Measurements from ENCODE around the gene NPM3. TPM values are rescaled to one million over a fixed set of nuclear protein-coding genes. Genes with fewer than 3 reads are reported as not detected.

Gene NPM3
- total RNA-seq, 1 donor from 2014 or later = 39.3 TPM

- peaks cover 4% of the 10 kb centered on the region for H3K36me3 Mint-ChIP-seq (ENCODE audit: insufficient read depth)
- H3K4me3 Mint-ChIP-seq (ENCODE audit: low read depth) = peak overlapping the region; percentile 98
- no peak for TF ChIP-seq CTCF (IDR thresholded peaks at IDR 0.05; ENCODE audit: unreplicated experiment)
- H3K4me1 Mint-ChIP-seq (ENCODE audit: low read depth) = peaks cover 29% of the 10 kb centered on the region
- no peaks in the 10 kb centered on the region for H3K9me3 Mint-ChIP-seq (ENCODE audit: low read depth)
- H3K27ac Mint-ChIP-seq = peak overlapping the region; percentile 15
- DNase-seq (ENCODE audit: low spot score, unreplicated experiment) = no peak
- H3K27me3 Mint-ChIP-seq = no peaks in the 10 kb centered on the region
These were observed 31.3 kb upstream of the NPM3 start for GRCh38 chr10:101814466-101815071.

GRCh38 chr10:101812606-101813005, 29.4 kb upstream of the NPM3 start:
- H3K36me3 Mint-ChIP-seq (ENCODE audit: insufficient read depth) = peaks cover 6% of the 10 kb centered on the region
- H3K4me3 Mint-ChIP-seq (ENCODE audit: low read depth) = no peak overlapping the region
- H3K4me1 Mint-ChIP-seq (ENCODE audit: low read depth) = peaks cover 20% of the 10 kb centered on the region
- no peak for TF ChIP-seq CTCF (IDR thresholded peaks at IDR 0.05; ENCODE audit: unreplicated experiment)
- no peaks in the 10 kb centered on the region for H3K9me3 Mint-ChIP-seq (ENCODE audit: low read depth)
- no peak overlapping the region for H3K27ac Mint-ChIP-seq
- DNase-seq (ENCODE audit: low spot score, unreplicated experiment) = no peak
- H3K27me3 Mint-ChIP-seq = no peaks in the 10 kb centered on the region

- Mint-ChIP-seq H3K36me3 (ENCODE audit: insufficient read depth) (peaks cover 18% of the 10 kb centered on the region), H3K27me3 (no peaks in the 10 kb centered on the region), H3K4me1 (ENCODE audit: low read depth) (no peaks in the 10 kb centered on the region), H3K27ac (no peak overlapping the region), H3K9me3 (ENCODE audit: low read depth) (no peaks in the 10 kb centered on the region), H3K4me3 (ENCODE audit: low read depth) (no peak overlapping the region)
- no peak for TF ChIP-seq CTCF (IDR thresholded peaks at IDR 0.05; ENCODE audit: unreplicated experiment)
- DNase-seq (ENCODE audit: low spot score, unreplicated experiment) = no peak
These were observed 23.9 kb upstream of the NPM3 start for GRCh38 chr10:101807158-101807557.

GRCh38 chr10:101803511-101803910, 20.3 kb upstream of the NPM3 start:
- H3K36me3 Mint-ChIP-seq (ENCODE audit: insufficient read depth) = peaks cover 32% of the 10 kb centered on the region

GRCh38 chr10:101797403-101798059, 14.3 kb upstream of the NPM3 start:
- Mint-ChIP-seq H3K36me3 (ENCODE audit: insufficient read depth) (peaks cover 35% of the 10 kb centered on the region), H3K27ac (no peak overlapping the region), H3K27me3 (no peaks in the 10 kb centered on the region)

More at GRCh38 chr10:101803511-101803910, 20.3 kb upstream of the NPM3 start:
- no peak for DNase-seq (ENCODE audit: low spot score, unreplicated experiment)
- no peaks in the 10 kb centered on the region for H3K27me3 Mint-ChIP-seq
- no peak overlapping the region for H3K4me3 Mint-ChIP-seq (ENCODE audit: low read depth)
- H3K9me3 Mint-ChIP-seq (ENCODE audit: low read depth) = no peaks in the 10 kb centered on the region
- no peaks in the 10 kb centered on the region for H3K4me1 Mint-ChIP-seq (ENCODE audit: low read depth)
- no peak overlapping the region for H3K27ac Mint-ChIP-seq
- no peak for TF ChIP-seq CTCF (IDR thresholded peaks at IDR 0.05; ENCODE audit: unreplicated experiment)

More at GRCh38 chr10:101797403-101798059, 14.3 kb upstream of the NPM3 start:
- Mint-ChIP-seq H3K4me1 (ENCODE audit: low read depth) (no peaks in the 10 kb centered on the region), H3K9me3 (ENCODE audit: low read depth) (no peaks in the 10 kb centered on the region), H3K4me3 (ENCODE audit: low read depth) (no peak overlapping the region)
- no peak for DNase-seq (ENCODE audit: low spot score, unreplicated experiment)
- no peak for TF ChIP-seq CTCF (IDR thresholded peaks at IDR 0.05; ENCODE audit: unreplicated experiment)
